ENCODE data around the gene GRIA1. TPM values are rescaled to one million over a fixed set of nuclear protein-coding genes. Genes with fewer than 3 reads are reported as not detected.

Gene GRIA1
- total RNA-seq, 1 donor from 2014 or later: 21.9 TPM

- H3K36me3 Mint-ChIP-seq (ENCODE audit: low read depth, unreplicated experiment): peaks cover under 1% of the 10 kb centered on the region
- H3K9me3 Mint-ChIP-seq (ENCODE audit: unreplicated experiment): no peaks in the 10 kb centered on the region
- peaks cover 9% of the 10 kb centered on the region for H3K4me1 Mint-ChIP-seq (ENCODE audit: unreplicated experiment)
- H3K27me3 Mint-ChIP-seq (ENCODE audit: unreplicated experiment): no peaks in the 10 kb centered on the region
- no peak for TF ChIP-seq CTCF (IDR thresholded peaks at IDR 0.05; ENCODE audit: unreplicated experiment)
- DNase-seq (ENCODE audit: low spot score): no peak
- H3K27ac Mint-ChIP-seq (ENCODE audit: unreplicated experiment): no peak overlapping the region
- H3K4me3 Mint-ChIP-seq (ENCODE audit: unreplicated experiment): no peak overlapping the region
Observed at GRCh38 chr5:153753645-153754432, 263.4 kb downstream of the GRIA1 start.

- H3K9me3 Mint-ChIP-seq (ENCODE audit: unreplicated experiment): no peaks in the 10 kb centered on the region
- no peaks in the 10 kb centered on the region for H3K27me3 Mint-ChIP-seq (ENCODE audit: unreplicated experiment)
- no peak overlapping the region for H3K27ac Mint-ChIP-seq (ENCODE audit: unreplicated experiment)
- no peak for TF ChIP-seq CTCF (IDR thresholded peaks at IDR 0.05; ENCODE audit: unreplicated experiment)
- DNase-seq (ENCODE audit: low spot score): no peak
- peaks cover 9% of the 10 kb centered on the region for H3K4me1 Mint-ChIP-seq (ENCODE audit: unreplicated experiment)
- H3K36me3 Mint-ChIP-seq (ENCODE audit: low read depth, unreplicated experiment): no peaks in the 10 kb centered on the region
- no peak overlapping the region for H3K4me3 Mint-ChIP-seq (ENCODE audit: unreplicated experiment)
Observed at GRCh38 chr5:153755913-153756500, 265.5 kb downstream of the GRIA1 start.

- no peak for TF ChIP-seq CTCF (IDR thresholded peaks at IDR 0.05; ENCODE audit: unreplicated experiment)
- DNase-seq (ENCODE audit: low spot score): no peak
- peaks cover 9% of the 10 kb centered on the region for H3K4me1 Mint-ChIP-seq (ENCODE audit: unreplicated experiment)
- no peaks in the 10 kb centered on the region for H3K9me3 Mint-ChIP-seq (ENCODE audit: unreplicated experiment)
- no peak overlapping the region for H3K27ac Mint-ChIP-seq (ENCODE audit: unreplicated experiment)
- H3K27me3 Mint-ChIP-seq (ENCODE audit: unreplicated experiment): no peaks in the 10 kb centered on the region
- H3K4me3 Mint-ChIP-seq (ENCODE audit: unreplicated experiment): no peak overlapping the region
- no peaks in the 10 kb centered on the region for H3K36me3 Mint-ChIP-seq (ENCODE audit: low read depth, unreplicated experiment)
Observed at GRCh38 chr5:153756540-153756939, 266.1 kb downstream of the GRIA1 start.

GRCh38 chr5:153765987-153766386 lies 275.5 kb downstream of the GRIA1 start:
- Mint-ChIP-seq H3K9me3 (ENCODE audit: unreplicated experiment) (no peaks in the 10 kb centered on the region), H3K4me1 (ENCODE audit: unreplicated experiment) (peaks cover 4% of the 10 kb centered on the region), H3K4me3 (ENCODE audit: unreplicated experiment) (no peak overlapping the region), H3K36me3 (ENCODE audit: low read depth, unreplicated experiment) (peaks cover 4% of the 10 kb centered on the region), H3K27ac (ENCODE audit: unreplicated experiment) (no peak overlapping the region), H3K27me3 (ENCODE audit: unreplicated experiment) (no peaks in the 10 kb centered on the region)
- no peak for DNase-seq (ENCODE audit: low spot score)
- no peak for TF ChIP-seq CTCF (IDR thresholded peaks at IDR 0.05; ENCODE audit: unreplicated experiment)

Measured in endothelial cell (in vitro differentiated cells).